Keratinocyte (primary cell): ENCODE results near the gene C4orf36. TPM values are rescaled to one million over a fixed set of nuclear protein-coding genes. Genes with fewer than 3 reads are reported as not detected.

ENCODE experiments used
- DNase-seq: peaks from one replicate; pipeline ENCODE4 v3.0.0-alpha.2; 2011; ENCODE audit warnings: low read depth, missing footprints, low spot score
- FAIRE-seq: peaks from 2 replicates; lab custom pipeline; 2011; peaks lifted over from hg19 to GRCh38; lab: Jason Lieb, UNC
- H2AFZ ChIP-seq: 2 replicates; pipeline ENCODE4 v1.6.0; 2012; ENCODE audit warnings: low read length, control low read depth, inconsistent platforms; ENCODE audit not compliant: control insufficient read depth
- H3K27ac ChIP-seq: 2 replicates; pipeline ENCODE4 v1.5.1; 2011; ENCODE audit warnings: low read length; ENCODE audit not compliant: control insufficient read depth, insufficient read depth
- H3K27me3 ChIP-seq: 3 replicates; pipeline ENCODE4 v1.6.0; 2011; ENCODE audit warnings: low read length; ENCODE audit not compliant: control insufficient read depth, insufficient read depth; ENCODE audit errors: extremely low read depth
- H3K36me3 ChIP-seq, 2 experiments: 2 replicates in 1 of 2; 3 replicates in 1 of 2; pipeline ENCODE4 v1.5.1; 2011; ENCODE audit warnings: low read length in 2 of 2, mild to moderate bottlenecking in 1 of 2; ENCODE audit not compliant: control insufficient read depth in 2 of 2, insufficient read depth in 2 of 2; ENCODE audit errors: extremely low read depth in 1 of 2
- H3K4me1 ChIP-seq: 3 replicates; pipeline ENCODE4 v1.5.1; 2011; ENCODE audit warnings: low read length; ENCODE audit not compliant: control insufficient read depth, insufficient read depth; ENCODE audit errors: extremely low read depth
- H3K4me2 ChIP-seq: 3 replicates; pipeline ENCODE4 v1.6.0; 2011; ENCODE audit warnings: low read depth, low read length; ENCODE audit not compliant: control insufficient read depth, insufficient read depth; ENCODE audit errors: extremely low read depth
- H3K4me3 ChIP-seq, 3 experiments: fragments of 200-600 bp in 1 of 3; sonication (generic) in 1 of 3; 2 replicates in 2 of 3; 3 replicates in 1 of 3; pipeline ENCODE4 v1.5.1; 2011 to 2016; ENCODE audit warnings: low read length in 3 of 3, mild to moderate bottlenecking in 3 of 3, control low read depth in 2 of 3, inconsistent platforms in 1 of 3, low read depth in 1 of 3, mixed read lengths in 1 of 3, mixed run types in 1 of 3, moderate library complexity in 1 of 3; ENCODE audit not compliant: control insufficient read depth in 2 of 3, insufficient read depth in 2 of 3; ENCODE audit errors: extremely low read depth in 1 of 3
- H3K79me2 ChIP-seq: 2 replicates; pipeline ENCODE4 v1.6.0; 2012; ENCODE audit warnings: low read length; ENCODE audit not compliant: control insufficient read depth, insufficient read depth
- H3K9ac ChIP-seq: 3 replicates; pipeline ENCODE4 v1.6.0; 2011; ENCODE audit warnings: low read length; ENCODE audit not compliant: control insufficient read depth, insufficient read depth; ENCODE audit errors: extremely low read depth
- H3K9me1 ChIP-seq: 3 replicates; pipeline ENCODE4 v1.6.0; 2011; ENCODE audit warnings: low read length; ENCODE audit not compliant: control insufficient read depth, insufficient read depth; ENCODE audit errors: extremely low read depth
- H3K9me3 ChIP-seq: 2 replicates; pipeline ENCODE4 v1.5.1; 2012; ENCODE audit warnings: low read depth, low read length; ENCODE audit not compliant: control insufficient read depth
- H4K20me1 ChIP-seq: 3 replicates; pipeline ENCODE4 v1.6.0; 2011; ENCODE audit warnings: low read length; ENCODE audit not compliant: control insufficient read depth, insufficient read depth; ENCODE audit errors: extremely low read depth
- CTCF ChIP-seq, 3 experiments: IDR thresholded peaks in 1 of 3; conservative IDR thresholded peaks in 1 of 3; optimal IDR thresholded peaks in 1 of 3; 2 replicates in 2 of 3; 3 replicates in 1 of 3; pipeline versions ENCODE3 to v1.5.1; 2011; ENCODE audit warnings: low read length in 3 of 3, mild to moderate bottlenecking in 3 of 3, moderate library complexity in 2 of 3, control low read depth in 1 of 3, inconsistent platforms in 1 of 3; ENCODE audit not compliant: insufficient read depth in 2 of 3; ENCODE audit errors: extremely low read depth in 1 of 3
- EZH2 ChIP-seq: IDR thresholded peaks from one replicate; pipeline ENCODE4 v1.6.1; 2012; ENCODE audit warnings: inconsistent platforms, mild to moderate bottlenecking, low read length, moderate library complexity
- dilution Hi-C: fragments of 300-500 bp; cut with MboI; formaldehyde crosslinking; loops from one replicate; pipeline ENCODE4 v1.7.0; 2020; ENCODE audit warnings: low sequenced_read_pairs; ENCODE audit not compliant: extremely low pct_ligation_motif_present
- polyA plus RNA-seq, 5 experiments: library from polyadenylated mRNA; depleted of rRNA in 3 of 5; stranded (reverse) in 3 of 5; stranded (forward) in 1 of 5; unstranded in 1 of 5; fragments of >200 nt; gene quantifications; 1 replicate in 1 of 5; 2 replicates in 3 of 5; 3 replicates in 1 of 5; pipeline versions ENCODE4 v1.2.1 to v1.2.3, GENCODE V29; 2011 to 2012; ENCODE audit warnings: missing spikeins in 2 of 5, low read depth in 1 of 5, low replicate concordance in 1 of 5

The C4orf36 gene
- polyA plus RNA-seq, 1 donor (not counting 4 experiments of a cell fraction or from before 2014, with no cell fraction given) = 1.2 TPM

DNA sequence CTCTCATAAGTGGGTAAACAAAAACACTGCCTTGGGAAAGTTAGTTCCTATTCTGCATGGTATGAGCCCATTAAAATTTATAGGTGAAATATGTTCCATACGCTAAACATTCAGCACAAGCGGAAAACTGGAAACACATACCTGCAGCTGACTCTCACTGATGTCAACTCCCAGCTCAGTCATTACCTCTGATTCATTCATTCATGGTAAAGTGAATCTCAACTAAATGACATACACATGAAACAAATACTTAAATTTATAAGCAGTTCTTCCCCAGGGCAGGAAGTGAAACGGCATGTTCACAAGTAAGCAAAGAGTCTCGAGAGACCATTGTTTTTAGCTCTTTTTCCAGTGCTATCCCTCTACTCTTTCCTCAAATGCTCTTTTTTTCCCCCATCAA, 44.7 kb downstream of the C4orf36 start:
- peaks cover 0 to 3% of the 10 kb centered on the region in 2 experiments for H3K36me3 ChIP-seq
- no peaks in the 10 kb centered on the region for H3K27me3 ChIP-seq
- peak overlapping the region; percentile 96 for H3K27ac ChIP-seq
- peaks cover 57% of the 10 kb centered on the region for H3K4me1 ChIP-seq
- H3K79me2 ChIP-seq = peaks cover 59% of the 10 kb centered on the region
- H3K9me3 ChIP-seq = no peaks in the 10 kb centered on the region
- FAIRE-seq = peak; percentile 87
- no peak for TF ChIP-seq CTCF (optimal IDR thresholded peaks at IDR 0.05 in 1 of 3, IDR thresholded peaks at IDR 0.05 in 1 of 3, conservative IDR thresholded peaks at IDR 0.05 in 1 of 3; ENCODE audit: extremely low read depth in 1 of 3, insufficient read depth in 2 of 3, low read length in 3 of 3)
- no peak for TF ChIP-seq EZH2
- H3K4me2 ChIP-seq = peak overlapping the region; percentile 95
- peak overlapping the region; percentile 87 for H3K9ac ChIP-seq
- no peak for DNase-seq
- no peaks in the 10 kb centered on the region for H4K20me1 ChIP-seq
- H2AFZ ChIP-seq = no peak overlapping the region
- H3K9me1 ChIP-seq = no peaks in the 10 kb centered on the region
- H3K4me3 ChIP-seq = peak overlapping the region; percentile 52 to 82 (median 68)
- dilution Hi-C loops = no loop called here

- TF ChIP-seq EZH2 (no peak), CTCF (optimal IDR thresholded peaks at IDR 0.05 in 1 of 3, IDR thresholded peaks at IDR 0.05 in 1 of 3, conservative IDR thresholded peaks at IDR 0.05 in 1 of 3; ENCODE audit: extremely low read depth in 1 of 3, insufficient read depth in 2 of 3, low read length in 3 of 3) (no peak)
- dilution Hi-C loops = no loop called here
- Histone ChIP-seq H3K9ac (peak overlapping the region; percentile 87), H3K9me3 (no peaks in the 10 kb centered on the region), H4K20me1 (no peaks in the 10 kb centered on the region), H3K27me3 (no peaks in the 10 kb centered on the region), H3K4me1 (peaks cover 64% of the 10 kb centered on the region), H3K4me3 (peak overlapping the region; percentile 52 to 82 (median 68)), H3K36me3 (peaks cover 3 to 5% of the 10 kb centered on the region in 2 experiments), H3K79me2 (peaks cover 65% of the 10 kb centered on the region), H2AFZ (no peak overlapping the region), H3K4me2 (peak overlapping the region; percentile 95), H3K27ac (peak overlapping the region; percentile 96), H3K9me1 (no peaks in the 10 kb centered on the region)
- DNase-seq (no peak), FAIRE-seq (peak; percentile 20)
Observed at GRCh38 chr4:86846921-86847320, 45.3 kb downstream of the C4orf36 start.
